Dendritic cell treated with granulocyte-macrophage colony-stimulating factor and Interleukin-4, amounts not matched to agents 40 ng/mL and 50 ng/mL, for 4 days (primary cell): ENCODE data around the gene LRRC71.
"Not testable (repeated sequence)": the region's sequence is repeated elsewhere in the genome, so short reads cannot be mapped to it uniquely, and the experiment has no call there.

Source experiments
- H3K27ac Mint-ChIP-seq: one replicate; pipeline ENCODE4 v1.8.0; 2022; ENCODE audit warnings: mild to moderate bottlenecking, mixed read lengths
- H3K27me3 Mint-ChIP-seq: one replicate; pipeline ENCODE4 v1.8.0; 2022; ENCODE audit warnings: mild to moderate bottlenecking, mixed read lengths
- H3K36me3 Mint-ChIP-seq: one replicate; pipeline ENCODE4 v1.8.0; 2022; ENCODE audit warnings: low read depth, mixed read lengths
- H3K4me1 Mint-ChIP-seq: one replicate; pipeline ENCODE4 v1.8.0; 2022; ENCODE audit warnings: low read depth, mixed read lengths
- H3K4me3 Mint-ChIP-seq: one replicate; pipeline ENCODE4 v1.8.0; 2022; ENCODE audit warnings: mild to moderate bottlenecking, moderate library complexity, mixed read lengths
- H3K9me3 Mint-ChIP-seq: one replicate; pipeline ENCODE4 v1.8.0; 2022; ENCODE audit warnings: mixed read lengths
- intact Hi-C: fragments of 100-400 bp; cut with micrococcal nuclease; formaldehyde crosslinking; loops from one replicate; pipeline ENCODE4 v1.15.0; 2022

The LRRC71 gene

DNA sequence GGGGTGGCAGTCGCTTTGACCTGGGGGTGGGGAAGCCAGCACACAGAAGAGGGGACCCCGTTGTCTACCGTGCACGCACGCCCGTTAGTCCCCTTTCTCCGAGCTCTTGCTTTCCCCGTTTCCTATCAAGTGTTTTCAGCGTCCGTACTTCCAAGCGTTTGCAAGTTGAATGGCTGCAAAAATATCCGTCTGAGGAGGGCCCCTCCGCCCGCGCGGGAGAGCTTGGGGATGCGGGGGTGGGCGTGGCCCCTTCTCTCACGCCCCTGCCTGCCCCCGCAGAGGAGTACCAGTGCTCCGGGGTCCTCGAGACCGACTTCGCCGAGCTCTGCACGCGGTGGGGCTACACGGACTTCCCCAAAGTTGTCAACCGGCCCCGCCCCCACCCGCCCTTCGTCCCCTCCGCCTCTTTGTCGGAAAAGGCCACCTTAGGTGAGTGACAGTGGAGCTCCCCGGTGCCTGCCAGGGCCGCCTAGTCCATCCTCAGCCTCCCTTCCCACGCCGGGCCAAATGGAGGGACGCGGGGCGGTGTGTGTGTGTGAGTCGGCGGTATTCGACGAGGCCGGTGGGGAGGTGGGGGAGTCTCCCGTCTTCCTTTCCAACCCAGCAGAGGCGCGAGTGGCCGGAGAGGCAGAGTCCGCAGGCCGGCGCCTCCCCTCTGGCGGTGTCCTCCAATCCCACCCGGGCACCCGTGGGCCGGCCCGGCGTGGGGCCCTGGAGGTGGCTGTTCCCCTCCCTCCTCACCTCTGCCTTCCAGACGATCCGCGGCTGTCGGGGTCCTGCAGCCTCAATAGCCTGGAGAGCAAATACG is 3.4 kb downstream of the LRRC71 start:
- intact Hi-C loops, result no loop called here
- Mint-ChIP-seq H3K9me3 (no peaks in the 10 kb centered on the region), H3K36me3 (no peaks in the 10 kb centered on the region), H3K27ac (no peak overlapping the region), H3K4me1 (peaks cover 41% of the 10 kb centered on the region), H3K27me3 (peaks cover 99% of the 10 kb centered on the region), H3K4me3 (no peak overlapping the region)

DNA sequence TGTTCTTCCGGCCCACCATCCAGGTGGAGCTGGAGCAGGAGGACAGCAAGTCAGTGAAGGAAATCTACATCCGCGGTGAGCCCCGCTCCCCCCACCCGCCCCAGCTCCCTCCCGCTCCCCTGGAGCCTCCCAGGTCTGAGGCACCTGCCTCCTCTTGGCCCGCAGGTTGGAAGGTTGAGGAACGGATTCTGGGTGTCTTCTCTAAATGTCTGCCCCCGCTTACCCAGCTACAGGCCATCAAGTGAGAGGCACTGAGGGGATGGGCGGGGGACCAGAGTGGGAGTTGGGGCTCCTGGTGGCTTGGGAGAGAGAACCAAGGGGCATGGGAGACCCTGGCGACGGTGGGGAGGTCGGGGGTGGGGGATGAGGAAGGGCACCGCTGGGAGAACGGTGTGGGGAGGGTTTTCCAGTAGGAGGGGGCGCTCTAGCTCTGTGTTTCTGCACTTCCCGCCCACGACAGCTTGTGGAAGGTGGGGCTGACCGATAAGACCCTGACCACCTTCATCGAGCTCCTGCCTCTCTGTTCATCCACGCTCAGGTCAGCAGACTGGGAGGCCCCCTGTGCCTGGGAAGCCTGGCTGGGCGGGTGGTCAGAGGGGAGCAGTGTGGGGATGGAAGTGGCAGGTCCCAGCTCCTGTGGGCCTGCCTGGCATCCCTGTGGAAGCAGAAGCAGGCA is 4.2 kb downstream of the LRRC71 start:
- H3K9me3 Mint-ChIP-seq, result no peaks in the 10 kb centered on the region
- H3K36me3 Mint-ChIP-seq, result no peaks in the 10 kb centered on the region
- H3K4me1 Mint-ChIP-seq, result peaks cover 41% of the 10 kb centered on the region
- H3K27me3 Mint-ChIP-seq, result peaks cover 99% of the 10 kb centered on the region
- intact Hi-C loops, result loop anchor here (5.0 kb wide), 1 partner anchor 127 kb away; no protein-coding TSS in a partner anchor
- no peak overlapping the region for H3K27ac Mint-ChIP-seq
- H3K4me3 Mint-ChIP-seq, result no peak overlapping the region

DNA sequence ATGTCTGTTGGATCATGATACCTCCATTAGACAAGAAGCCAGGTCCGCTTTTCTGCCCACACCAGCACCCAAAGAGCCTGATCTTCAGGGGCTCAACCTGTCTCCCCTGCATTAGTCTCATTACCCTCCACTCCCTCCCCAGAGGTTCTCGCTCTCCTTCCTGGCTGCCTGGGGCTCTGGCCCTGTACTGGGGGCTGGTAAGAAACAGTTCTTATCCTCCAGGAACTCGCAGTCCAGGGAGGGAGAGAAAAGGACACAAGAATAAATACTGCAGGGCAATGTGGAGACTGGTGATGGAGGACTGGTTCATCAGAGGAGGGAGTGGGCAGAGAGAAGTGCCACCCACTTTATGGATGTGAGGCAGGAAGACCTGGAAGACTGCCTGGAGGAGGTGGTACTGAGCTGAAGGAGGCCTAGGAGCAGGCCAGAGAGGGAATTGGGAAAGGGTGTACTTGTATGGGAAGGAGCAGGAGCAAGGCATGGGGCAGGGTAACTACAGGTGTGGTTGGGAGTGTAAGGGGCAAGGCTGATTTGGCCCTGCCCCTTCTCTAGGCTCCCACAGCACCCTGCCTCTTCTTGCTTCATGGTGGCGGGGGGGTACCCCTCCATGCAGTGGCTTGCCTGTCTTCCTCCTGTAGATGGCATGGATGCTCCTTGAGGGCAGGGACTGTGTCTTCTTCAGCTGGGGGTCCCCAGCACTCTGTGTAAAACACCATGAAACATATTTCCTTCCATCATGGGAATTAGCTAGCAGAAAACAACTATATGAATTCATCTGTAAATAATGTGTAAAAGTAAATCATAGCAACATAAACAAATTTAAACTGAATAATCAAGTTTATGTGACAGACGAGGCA is 5.0 kb downstream of the LRRC71 start:
- Mint-ChIP-seq H3K4me3 (no peak overlapping the region), H3K4me1 (peaks cover 37% of the 10 kb centered on the region), H3K9me3 (no peaks in the 10 kb centered on the region), H3K27ac (no peak overlapping the region), H3K36me3 (no peaks in the 10 kb centered on the region), H3K27me3 (peaks cover 97% of the 10 kb centered on the region)
- intact Hi-C loops, result loop anchor here (5.0 kb wide), 1 partner anchor 128 kb away; no protein-coding TSS in a partner anchor

- intact Hi-C loops, result loop anchor here (5.0 kb wide), 1 partner anchor 129 kb away; no protein-coding TSS in a partner anchor
- Mint-ChIP-seq H3K9me3 (no peaks in the 10 kb centered on the region), H3K27me3 (peaks cover 93% of the 10 kb centered on the region), H3K36me3 (no peaks in the 10 kb centered on the region), H3K4me3 (no peak overlapping the region), H3K4me1 (peaks cover 40% of the 10 kb centered on the region), H3K27ac (no peak overlapping the region)
Measured at GRCh38 chr1:156926175-156926574, 5.7 kb downstream of the LRRC71 start.

- Mint-ChIP-seq H3K27me3 (peaks cover 88% of the 10 kb centered on the region), H3K4me1 (peaks cover 45% of the 10 kb centered on the region)
- H3K4me3 Mint-ChIP-seq, H3K36me3 Mint-ChIP-seq, H3K9me3 Mint-ChIP-seq, H3K27ac Mint-ChIP-seq: not testable (repeated sequence)
- intact Hi-C loops, result loop anchor here (5.0 kb wide), 1 partner anchor 129 kb away; no protein-coding TSS in a partner anchor
Measured at GRCh38 chr1:156926695-156927094, 6.3 kb downstream of the LRRC71 start.

- Mint-ChIP-seq H3K4me3 (no peak overlapping the region), H3K36me3 (no peaks in the 10 kb centered on the region), H3K4me1 (peaks cover 52% of the 10 kb centered on the region), H3K27me3 (peaks cover 80% of the 10 kb centered on the region), H3K27ac (peak overlapping the region; percentile 41), H3K9me3 (no peaks in the 10 kb centered on the region)
- intact Hi-C loops, result loop anchor here (5.0 kb wide), 1 partner anchor 130 kb away; no protein-coding TSS in a partner anchor
Measured at GRCh38 chr1:156927215-156928042, 7.0 kb downstream of the LRRC71 start.

GRCh38 chr1:156928043-156928602 is 7.7 kb downstream of the LRRC71 start:
- Mint-ChIP-seq H3K27ac (no peak overlapping the region), H3K4me1 (peaks cover 49% of the 10 kb centered on the region), H3K27me3 (peaks cover 73% of the 10 kb centered on the region), H3K9me3 (no peaks in the 10 kb centered on the region), H3K4me3 (no peak overlapping the region), H3K36me3 (no peaks in the 10 kb centered on the region)
- intact Hi-C loops, result loop anchor here (5.0 kb wide), 1 partner anchor 131 kb away; no protein-coding TSS in a partner anchor

- Mint-ChIP-seq H3K27me3 (peaks cover 58% of the 10 kb centered on the region), H3K36me3 (peaks cover 12% of the 10 kb centered on the region), H3K9me3 (no peaks in the 10 kb centered on the region), H3K4me1 (peaks cover 40% of the 10 kb centered on the region), H3K4me3 (no peak overlapping the region), H3K27ac (no peak overlapping the region)
- intact Hi-C loops, result loop anchor here (5.0 kb wide), 1 partner anchor 132 kb away; no protein-coding TSS in a partner anchor
Measured at GRCh38 chr1:156929596-156930238, 9.3 kb downstream of the LRRC71 start.

DNA sequence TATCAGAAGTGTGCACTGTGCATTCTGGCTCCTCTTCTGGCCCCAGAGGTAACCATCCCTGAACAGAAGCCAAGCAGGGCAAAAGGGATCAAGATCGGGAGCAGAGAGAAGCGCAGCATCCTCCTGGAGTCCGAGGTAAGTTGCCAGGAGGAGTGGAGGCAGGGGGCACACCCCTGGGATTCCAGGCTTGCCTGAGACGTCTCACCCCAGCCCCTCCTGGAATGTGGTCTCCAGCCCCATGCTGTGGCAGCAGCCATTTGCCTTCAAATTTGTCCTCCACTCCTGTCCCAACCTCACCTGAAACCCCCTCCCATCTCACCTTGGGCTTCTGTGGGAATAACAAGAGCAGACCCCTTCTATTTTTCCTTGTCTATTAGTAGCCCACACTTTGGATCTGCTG is 10.1 kb downstream of the LRRC71 start:
- Mint-ChIP-seq H3K36me3 (peaks cover 20% of the 10 kb centered on the region), H3K27me3 (peaks cover 51% of the 10 kb centered on the region)
- intact Hi-C loops, result no loop called here

DNA sequence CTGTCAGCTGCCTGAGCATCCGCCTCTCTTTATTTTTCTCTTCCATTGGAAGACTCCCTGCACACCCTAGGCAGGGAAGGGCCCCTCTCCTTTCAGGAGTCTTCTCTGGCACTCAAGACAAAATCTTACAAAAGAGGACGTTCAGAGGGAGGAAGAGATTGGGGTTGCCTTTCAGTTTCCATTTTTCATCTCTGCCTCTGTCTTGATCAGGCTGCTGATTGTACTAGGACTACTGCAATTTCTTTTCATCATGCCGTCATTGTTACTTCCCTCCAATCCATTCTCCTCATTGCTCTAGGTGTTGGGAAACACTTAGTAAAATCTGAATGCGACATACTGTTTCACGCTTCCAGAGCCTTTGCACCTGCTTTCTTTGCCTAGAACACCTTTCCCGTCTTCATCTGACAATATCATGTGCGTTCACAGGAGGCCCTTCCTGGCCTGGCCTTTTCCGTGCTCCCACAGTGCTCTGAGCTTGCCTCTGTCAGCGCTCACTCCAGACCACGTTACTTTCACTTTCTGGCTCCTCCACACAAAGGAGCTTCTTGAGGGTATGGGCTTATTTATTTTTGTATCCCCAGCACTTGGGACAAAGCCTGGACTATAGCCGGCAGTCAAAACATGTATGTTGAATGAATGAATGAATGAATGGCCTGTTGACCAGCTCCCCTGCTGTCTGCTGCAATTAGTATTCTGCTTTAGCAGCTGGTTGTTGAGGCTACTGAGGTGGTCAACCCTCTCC is 10.9 kb downstream of the LRRC71 start:
- H3K36me3 Mint-ChIP-seq, result peaks cover 29% of the 10 kb centered on the region
- peaks cover 42% of the 10 kb centered on the region for H3K27me3 Mint-ChIP-seq
- intact Hi-C loops, result no loop called here
- no peak overlapping the region for H3K4me3 Mint-ChIP-seq
- no peaks in the 10 kb centered on the region for H3K9me3 Mint-ChIP-seq
- peaks cover 40% of the 10 kb centered on the region for H3K4me1 Mint-ChIP-seq
- H3K27ac Mint-ChIP-seq, result no peak overlapping the region

More for the DNA sequence above, 10.1 kb downstream of the LRRC71 start:
- H3K4me1 Mint-ChIP-seq, result peaks cover 40% of the 10 kb centered on the region
- no peaks in the 10 kb centered on the region for H3K9me3 Mint-ChIP-seq
- no peak overlapping the region for H3K4me3 Mint-ChIP-seq
- no peak overlapping the region for H3K27ac Mint-ChIP-seq

DNA sequence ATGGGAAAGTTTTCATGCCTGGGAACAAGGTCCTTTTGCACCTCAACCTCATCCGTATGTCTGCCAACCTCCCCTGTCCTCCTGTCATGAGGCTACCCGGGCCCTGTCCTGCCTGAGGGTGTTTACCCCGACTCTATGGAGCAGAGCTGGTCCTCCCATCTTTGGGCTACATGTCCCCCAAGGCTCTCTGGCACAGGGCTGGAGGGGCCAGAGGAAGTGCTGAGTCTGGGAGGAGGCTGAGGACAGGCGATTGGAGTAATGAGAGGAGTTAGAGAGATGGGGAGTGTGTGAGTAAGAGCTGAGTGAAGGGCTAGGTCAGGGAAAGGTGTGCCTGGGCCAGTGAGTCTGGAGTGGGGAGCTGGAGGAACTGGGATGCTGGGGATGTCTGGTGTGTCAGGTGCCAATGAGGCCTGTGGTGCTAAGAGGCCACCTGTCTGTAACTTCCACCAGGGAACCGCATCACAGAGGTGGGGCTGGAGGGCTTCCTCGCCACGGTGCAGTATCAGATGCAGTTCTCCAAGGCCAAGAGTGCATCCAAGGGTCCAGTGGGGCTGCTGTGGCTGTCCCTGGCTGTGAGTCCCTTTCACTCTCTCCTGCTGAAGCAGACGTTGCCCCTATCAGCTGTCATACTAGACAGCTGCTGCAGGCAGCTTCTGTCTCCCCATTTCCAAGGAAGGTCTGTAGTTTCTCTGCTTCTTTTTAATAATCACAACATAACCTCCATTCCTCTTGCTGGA is 11.7 kb downstream of the LRRC71 start:
- Mint-ChIP-seq H3K27ac (no peak overlapping the region), H3K36me3 (peaks cover 36% of the 10 kb centered on the region), H3K4me3 (no peak overlapping the region), H3K27me3 (peaks cover 34% of the 10 kb centered on the region), H3K4me1 (peaks cover 33% of the 10 kb centered on the region), H3K9me3 (no peaks in the 10 kb centered on the region)
- intact Hi-C loops, result no loop called here
